K562 (cell line): Measurements from ENCODE around the gene NEK2. TPM values are rescaled to one million over a fixed set of nuclear protein-coding genes. Genes with fewer than 3 reads are reported as not detected.

Experiments
- BACH1 ChIP-seq: fragments of 200-800 bp; sonication (Bioruptor generic); IDR thresholded peaks from 2 replicates; pipeline ENCODE4 v1.6.1; 2016; ENCODE audit warnings: missing genetic modification characterization, missing compliant biosample characterization
- CBX8 ChIP-seq: fragments of 200-600 bp; sonication (generic); IDR thresholded peaks from 2 replicates; pipeline ENCODE4 v1.6.1; 2012; ENCODE audit warnings: borderline replicate concordance, mixed run types, low read depth, mild to moderate bottlenecking, moderate library complexity, mixed read lengths, low read length, control low read depth, inconsistent platforms; ENCODE audit not compliant: poor library complexity, severe bottlenecking; ENCODE audit errors: extremely low read depth
- CCNT2 ChIP-seq: IDR thresholded peaks from 2 replicates; pipeline ENCODE4 v1.6.1; 2011; ENCODE audit warnings: borderline replicate concordance, low read depth, mild to moderate bottlenecking, moderate library complexity, mixed read lengths, low read length; ENCODE audit not compliant: insufficient read length; ENCODE audit errors: extremely low read depth
- CEBPB ChIP-seq: fragments of 450-650 bp; IDR thresholded peaks from 2 replicates; pipeline ENCODE4 v1.6.1; 2016; ENCODE audit warnings: missing genetic modification characterization, missing compliant biosample characterization
- HEY1 ChIP-seq: fragments of 250-450 bp; sonication (Bioruptor Pico); IDR thresholded peaks from 2 replicates; pipeline ENCODE4 v1.5.0; 2020; ENCODE audit warnings: mild to moderate bottlenecking, moderate library complexity, borderline replicate concordance
- KAT8 ChIP-seq: fragments of 450-650 bp; IDR thresholded peaks from 2 replicates; pipeline ENCODE4 v1.6.1; 2016; ENCODE audit warnings: low read depth, mild to moderate bottlenecking
- MIER1 ChIP-seq: fragments of 450-650 bp; IDR thresholded peaks from 2 replicates; pipeline ENCODE4 v1.6.1; 2016; ENCODE audit warnings: antibody characterized with exemption, mild to moderate bottlenecking, low read depth
- NELFE ChIP-seq: IDR thresholded peaks from 2 replicates; pipeline ENCODE4 v1.6.1; 2011; ENCODE audit warnings: mild to moderate bottlenecking; ENCODE audit not compliant: insufficient read depth, insufficient read length
- NR2C1 ChIP-seq, 2 experiments: fragments of 450-650 bp; IDR thresholded peaks; 2 replicates each; pipeline ENCODE4 v1.6.1; 2017; ENCODE audit warnings: mild to moderate bottlenecking in 2 of 2, antibody characterized with exemption in 1 of 2, inconsistent platforms in 1 of 2, missing compliant biosample characterization in 1 of 2, missing genetic modification characterization in 1 of 2
- NR2F6 ChIP-seq: fragments of 450-650 bp; formaldehyde crosslinking; IDR thresholded peaks from 2 replicates; pipeline ENCODE4 v1.4.0; 2020; ENCODE audit warnings: mild to moderate bottlenecking
- NR3C1 ChIP-seq: sonication (generic); formaldehyde crosslinking; IDR thresholded peaks from 2 replicates; pipeline ENCODE4 v1.8.1; 2022; ENCODE audit warnings: missing genetic modification reagents
- RUNX1 ChIP-seq: sonication (generic); IDR thresholded peaks from 2 replicates; pipeline ENCODE4 v1.6.1; 2016; ENCODE audit warnings: antibody characterized with exemption, low read depth
- SMC3 ChIP-seq: conservative IDR thresholded peaks from 2 replicates; pipeline ENCODE4 v1.6.1; 2011; ENCODE audit warnings: low read depth, low read length, improper control_type of control experiment; ENCODE audit not compliant: insufficient read depth
- STAT5A ChIP-seq: IDR thresholded peaks from 2 replicates; pipeline ENCODE4 v1.6.1; 2012; ENCODE audit warnings: low read length, inconsistent platforms, borderline replicate concordance
- ZNF165 ChIP-seq: fragments of 250-450 bp; sonication (Bioruptor Pico); IDR thresholded peaks from 2 replicates; pipeline ENCODE4 v1.4.0; 2020; ENCODE audit warnings: borderline replicate concordance
- ZNF212 ChIP-seq: fragments of 450-650 bp; formaldehyde crosslinking; IDR thresholded peaks from 2 replicates; pipeline ENCODE4 v1.4.0; 2020; ENCODE audit warnings: mild to moderate bottlenecking
- ZNF224 ChIP-seq: sonication (generic); formaldehyde crosslinking; IDR thresholded peaks from 2 replicates; pipeline ENCODE4 v1.8.0; 2022; ENCODE audit warnings: mild to moderate bottlenecking, missing genetic modification reagents
- ZNF79 ChIP-seq: fragments of 250-450 bp; sonication (Bioruptor Pico); IDR thresholded peaks from 2 replicates; pipeline ENCODE4 v1.4.0; 2020; ENCODE audit warnings: low read depth, mild to moderate bottlenecking, moderate library complexity
- polyA plus RNA-seq, 8 experiments: library from polyadenylated mRNA; depleted of rRNA in 4 of 8; stranded (reverse) in 5 of 8; unstranded in 3 of 8; fragments of >200 nt; fragmentation: Nextera tagmentation in 2 of 8; fragmentation: Illumina TruSeq in 1 of 8; extraction: Ambion mirVana in 2 of 8; extraction: Trizol in 1 of 8; gene quantifications; 2 replicates each; pipeline versions ENCODE4 v1.2.1 to v1.2.3, GENCODE V29; 2011 to 2014; ENCODE audit warnings: inconsistent platforms in 1 of 8, missing spikeins in 1 of 8
- total RNA-seq, 7 experiments: library from RNA; depleted of rRNA in 6 of 7; stranded (reverse); fragments of >200 nt in 6 of 7; fragmentation: Illumina TruSeq in 2 of 7; extraction: Trizol in 2 of 7; gene quantifications; 2 replicates each; pipeline versions ENCODE4 v1.2.1 to v1.2.3, GENCODE V29; 2011 to 2021; ENCODE audit warnings: low replicate concordance in 1 of 7
- TF ChIP-seq, protein P1 (sequence below): conservative IDR thresholded peaks from 2 replicates; pipeline ENCODE4 v1.6.1; 2011; ENCODE audit warnings: low read depth, mild to moderate bottlenecking, low read length; ENCODE audit not compliant: control insufficient read depth
- TF ChIP-seq, protein P2 (sequence below), 2 experiments: fragments of 200-800 bp in 1 of 2; sonication (Bioruptor generic) in 1 of 2; sonication (generic) in 1 of 2; formaldehyde crosslinking in 1 of 2; IDR thresholded peaks in 1 of 2; conservative IDR thresholded peaks in 1 of 2; 2 replicates each; pipeline versions ENCODE4 v1.5.0 to v1.6.1; 2016 to 2020; ENCODE audit warnings: missing compliant biosample characterization in 1 of 2, missing genetic modification characterization in 1 of 2, missing genetic modification reagents in 1 of 2
- TF ChIP-seq, protein P3 (sequence below): IDR thresholded peaks from 2 replicates; pipeline ENCODE4 v1.6.1; 2012; ENCODE audit warnings: low read depth, low read length, improper control_type of control experiment, borderline replicate concordance
- TF ChIP-seq, protein P4 (sequence below): fragments of 450-650 bp; IDR thresholded peaks from 2 replicates; pipeline ENCODE4 v1.6.1; 2016

The NEK2 gene
- total and polyA plus RNA-seq, 9 of the 15 experiments (the other 6 are each of a cell fraction or from before 2014, with no cell fraction given), result 30.0 to 74.7 (median 66.4) TPM

DNA sequence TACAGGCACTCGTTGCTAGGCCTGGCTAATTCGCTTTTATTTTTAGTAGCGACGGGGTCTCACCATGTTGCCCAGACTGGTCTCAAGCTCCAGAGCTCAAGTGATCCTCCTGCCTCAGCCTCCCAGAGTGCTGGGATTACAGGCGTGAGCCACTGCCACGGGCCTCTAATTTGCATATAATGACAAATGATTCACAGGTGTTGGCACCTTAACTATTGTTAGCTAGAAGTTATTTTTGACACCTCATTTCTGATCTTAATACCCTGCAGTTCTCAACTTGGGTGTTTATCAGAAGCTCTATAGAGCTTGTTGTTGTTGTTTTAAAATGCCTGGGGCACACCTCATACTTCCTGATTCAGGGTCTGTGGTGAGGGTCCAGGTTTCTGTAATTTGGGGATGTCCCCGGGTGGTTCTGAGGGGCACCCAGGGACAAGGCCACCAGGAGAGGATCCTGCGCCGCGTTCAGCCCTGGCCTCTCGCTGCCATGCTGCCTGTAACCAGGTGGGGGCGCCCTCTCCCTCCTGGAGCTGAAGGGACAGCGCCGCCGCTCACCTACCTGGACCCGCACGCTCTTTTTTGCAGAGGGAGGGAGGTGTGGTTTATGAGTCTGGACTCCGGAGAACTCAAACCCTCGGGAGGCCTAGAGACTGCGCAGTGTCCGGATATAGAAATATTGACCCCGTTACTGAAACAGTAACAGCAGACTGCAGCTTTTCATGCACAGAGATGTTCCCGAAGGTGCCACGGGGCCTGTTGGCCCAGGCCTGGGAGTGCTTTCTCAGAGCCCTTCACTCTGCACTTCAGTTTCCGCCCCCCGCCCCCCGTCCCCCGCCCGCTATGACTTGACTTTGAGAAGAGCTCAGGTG, 23.0 kb upstream of the NEK2 start (continued):
- TF ChIP-seq, protein P1, sequence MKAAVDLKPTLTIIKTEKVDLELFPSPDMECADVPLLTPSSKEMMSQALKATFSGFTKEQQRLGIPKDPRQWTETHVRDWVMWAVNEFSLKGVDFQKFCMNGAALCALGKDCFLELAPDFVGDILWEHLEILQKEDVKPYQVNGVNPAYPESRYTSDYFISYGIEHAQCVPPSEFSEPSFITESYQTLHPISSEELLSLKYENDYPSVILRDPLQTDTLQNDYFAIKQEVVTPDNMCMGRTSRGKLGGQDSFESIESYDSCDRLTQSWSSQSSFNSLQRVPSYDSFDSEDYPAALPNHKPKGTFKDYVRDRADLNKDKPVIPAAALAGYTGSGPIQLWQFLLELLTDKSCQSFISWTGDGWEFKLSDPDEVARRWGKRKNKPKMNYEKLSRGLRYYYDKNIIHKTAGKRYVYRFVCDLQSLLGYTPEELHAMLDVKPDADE, result 0 out of 2 replicates have a peak, but pooled peaks have one; percentile 45
- no peak for TF ChIP-seq CCNT2
- no peak for TF ChIP-seq ZNF224
- no peak for TF ChIP-seq NR2C1 (IDR thresholded peaks at IDR 0.05)
- no peak for TF ChIP-seq NR2C1 (tag; IDR thresholded peaks at IDR 0.05)
- TF ChIP-seq, protein P2, sequence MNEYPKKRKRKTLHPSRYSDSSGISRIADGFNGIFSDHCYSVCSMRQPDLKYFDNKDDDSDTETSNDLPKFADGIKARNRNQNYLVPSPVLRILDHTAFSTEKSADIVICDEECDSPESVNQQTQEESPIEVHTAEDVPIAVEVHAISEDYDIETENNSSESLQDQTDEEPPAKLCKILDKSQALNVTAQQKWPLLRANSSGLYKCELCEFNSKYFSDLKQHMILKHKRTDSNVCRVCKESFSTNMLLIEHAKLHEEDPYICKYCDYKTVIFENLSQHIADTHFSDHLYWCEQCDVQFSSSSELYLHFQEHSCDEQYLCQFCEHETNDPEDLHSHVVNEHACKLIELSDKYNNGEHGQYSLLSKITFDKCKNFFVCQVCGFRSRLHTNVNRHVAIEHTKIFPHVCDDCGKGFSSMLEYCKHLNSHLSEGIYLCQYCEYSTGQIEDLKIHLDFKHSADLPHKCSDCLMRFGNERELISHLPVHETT (CRISPR knock-in tag; conservative IDR thresholded peaks at IDR 0.05 in 1 of 2, IDR thresholded peaks at IDR 0.05 in 1 of 2), result no peak
- TF ChIP-seq HEY1 (CRISPR knock-in tag), result no peak
- TF ChIP-seq ZNF212 (CRISPR knock-in tag), result no peak
- TF ChIP-seq, protein P3, sequence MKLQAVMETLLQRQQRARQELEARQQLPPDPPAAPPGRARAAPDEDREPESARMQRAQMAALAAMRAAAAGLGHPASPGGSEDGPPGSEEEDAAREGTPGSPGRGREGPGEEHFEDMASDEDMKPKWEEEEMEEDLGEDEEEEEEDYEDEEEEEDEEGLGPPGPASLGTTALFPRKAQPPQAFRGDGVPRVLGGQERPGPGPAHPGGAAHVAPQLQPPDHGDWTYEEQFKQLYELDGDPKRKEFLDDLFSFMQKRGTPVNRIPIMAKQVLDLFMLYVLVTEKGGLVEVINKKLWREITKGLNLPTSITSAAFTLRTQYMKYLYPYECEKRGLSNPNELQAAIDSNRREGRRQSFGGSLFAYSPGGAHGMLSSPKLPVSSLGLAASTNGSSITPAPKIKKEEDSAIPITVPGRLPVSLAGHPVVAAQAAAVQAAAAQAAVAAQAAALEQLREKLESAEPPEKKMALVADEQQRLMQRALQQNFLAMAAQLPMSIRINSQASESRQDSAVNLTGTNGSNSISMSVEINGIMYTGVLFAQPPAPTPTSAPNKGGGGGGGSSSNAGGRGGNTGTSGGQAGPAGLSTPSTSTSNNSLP, result no peak
- no peak for TF ChIP-seq CEBPB
- TF ChIP-seq KAT8, result no peak
- no peak for TF ChIP-seq NELFE
- peak; percentile 99 for TF ChIP-seq SMC3
- TF ChIP-seq, protein P4, sequence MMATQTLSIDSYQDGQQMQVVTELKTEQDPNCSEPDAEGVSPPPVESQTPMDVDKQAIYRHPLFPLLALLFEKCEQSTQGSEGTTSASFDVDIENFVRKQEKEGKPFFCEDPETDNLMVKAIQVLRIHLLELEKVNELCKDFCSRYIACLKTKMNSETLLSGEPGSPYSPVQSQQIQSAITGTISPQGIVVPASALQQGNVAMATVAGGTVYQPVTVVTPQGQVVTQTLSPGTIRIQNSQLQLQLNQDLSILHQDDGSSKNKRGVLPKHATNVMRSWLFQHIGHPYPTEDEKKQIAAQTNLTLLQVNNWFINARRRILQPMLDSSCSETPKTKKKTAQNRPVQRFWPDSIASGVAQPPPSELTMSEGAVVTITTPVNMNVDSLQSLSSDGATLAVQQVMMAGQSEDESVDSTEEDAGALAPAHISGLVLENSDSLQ, result no peak
- TF ChIP-seq NR2F6 (CRISPR knock-in tag), result no peak
- TF ChIP-seq RUNX1, result no peak
- no peak for TF ChIP-seq CBX8
- TF ChIP-seq ZNF79 (CRISPR knock-in tag), result no peak
- TF ChIP-seq MIER1, result no peak
- TF ChIP-seq ZNF165 (CRISPR knock-in tag), result no peak
- TF ChIP-seq BACH1 (tag), result no peak
- no peak for TF ChIP-seq NR3C1 (CRISPR knock-in tag)
- no peak for TF ChIP-seq STAT5A
